Posterior cingulate gyrus (tissue), 11 donors: ENCODE results near the gene CEP76.

ENCODE experiments used
- DNase-seq, 10 donors: peaks; one replicate each; pipeline versions ENCODE4 v3.0.0 to v3.0.0-alpha.2; 2020 to 2021; ENCODE audit warnings: mixed read lengths in 3 of 10
- intact Hi-C: fragments of 100-400 bp; cut with DNase I; formaldehyde crosslinking; loops from one replicate; pipeline ENCODE4 v1.15.1; 2023

CEP76 gene, protein sequence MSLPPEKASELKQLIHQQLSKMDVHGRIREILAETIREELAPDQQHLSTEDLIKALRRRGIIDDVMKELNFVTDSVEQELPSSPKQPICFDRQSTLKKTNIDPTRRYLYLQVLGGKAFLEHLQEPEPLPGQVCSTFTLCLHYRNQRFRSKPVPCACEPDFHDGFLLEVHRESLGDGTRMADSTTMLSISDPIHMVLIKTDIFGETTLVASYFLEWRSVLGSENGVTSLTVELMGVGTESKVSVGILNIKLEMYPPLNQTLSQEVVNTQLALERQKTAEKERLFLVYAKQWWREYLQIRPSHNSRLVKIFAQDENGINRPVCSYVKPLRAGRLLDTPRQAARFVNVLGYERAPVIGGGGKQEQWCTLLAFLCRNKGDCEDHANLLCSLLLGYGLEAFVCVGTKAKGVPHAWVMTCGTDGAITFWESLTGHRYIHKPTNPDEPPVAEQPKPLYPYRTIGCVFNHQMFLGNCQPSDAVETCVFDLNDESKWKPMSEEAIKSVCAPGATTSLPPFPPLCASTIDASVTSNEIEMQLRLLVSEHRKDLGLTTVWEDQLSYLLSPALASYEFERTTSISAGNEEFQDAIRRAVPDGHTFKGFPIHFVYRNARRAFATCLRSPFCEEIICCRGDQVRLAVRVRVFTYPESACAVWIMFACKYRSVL

DNA sequence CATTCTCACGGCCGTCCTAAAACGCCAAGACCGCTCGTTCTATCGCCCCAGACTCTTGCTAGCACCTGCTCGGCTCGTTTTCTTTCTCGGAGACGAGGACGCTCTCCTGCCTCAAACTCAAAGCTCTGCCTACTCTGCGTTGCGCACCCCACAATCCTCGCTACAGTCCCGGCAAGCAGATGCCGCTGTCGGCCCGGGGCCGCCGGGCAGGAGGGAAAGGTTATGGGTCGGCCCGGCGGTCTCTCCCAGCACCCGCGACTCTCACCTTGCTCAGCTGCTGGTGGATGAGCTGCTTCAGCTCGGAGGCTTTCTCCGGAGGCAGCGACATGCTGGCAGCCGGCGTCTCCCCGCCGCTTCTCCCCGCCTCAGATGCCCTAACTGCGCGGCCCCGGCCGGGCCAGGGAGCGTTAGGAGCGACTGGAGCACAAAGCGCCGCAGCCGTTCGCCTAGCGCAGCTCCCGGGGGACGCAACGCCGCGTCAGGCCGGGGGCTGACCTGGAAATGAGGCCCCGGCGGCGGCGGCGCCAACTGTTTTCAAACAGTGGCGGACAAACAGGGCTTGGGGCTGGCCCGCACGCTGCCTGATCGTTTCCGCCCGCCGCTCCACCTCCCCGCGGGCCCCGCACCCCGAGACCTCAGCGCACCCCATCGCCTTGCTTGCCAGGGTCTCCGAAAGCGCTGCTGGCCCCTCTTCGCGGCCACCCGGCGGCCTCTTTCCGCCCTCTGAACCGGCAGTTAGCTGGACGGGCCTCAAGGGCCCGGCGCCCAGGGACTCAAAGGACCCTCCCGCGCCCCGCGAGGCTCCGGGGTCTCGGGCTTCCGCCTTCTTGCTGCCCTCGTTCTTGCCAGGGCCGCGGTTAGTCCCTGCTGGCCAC is at the start of gene CEP76, which contains the start of gene PSMG2:
Gene CEP76, minus strand, starts transcription at position 503 of the 875 bp plus-strand sequence. Its CDS starts 175 bp downstream, at position 328.
Gene PSMG2, plus strand, starts transcription at position 822 of the 875 bp plus-strand sequence. CDS start 66 bp downstream, outside the sequence.
- intact Hi-C loops, result loop anchor here (5.0 kb wide), 2 partner anchors 180 to 310 kb away; partner anchors contain the start of gene PTPN2
- peak; percentile 65 to 98 (median 83) for DNase-seq

DNA sequence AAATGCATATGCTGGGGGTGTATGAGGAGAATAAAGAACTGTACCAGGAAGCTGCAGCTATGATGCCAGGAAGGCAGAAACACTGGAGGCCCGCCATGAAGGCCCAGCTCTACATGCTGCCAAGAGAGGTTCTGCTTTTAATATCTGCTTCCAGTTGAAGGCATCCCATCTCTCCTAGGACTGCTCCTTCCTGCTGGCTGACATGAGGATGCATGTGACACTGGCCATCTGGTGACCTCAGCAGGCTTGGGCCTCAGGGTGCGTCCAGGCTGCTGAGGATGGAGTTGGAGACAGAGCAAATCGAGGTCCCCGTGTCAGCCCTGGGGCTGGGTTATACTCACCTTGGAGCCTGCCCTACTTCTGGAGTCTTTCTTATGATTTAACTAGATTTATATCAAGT is 49.4 kb upstream of the CEP76 start:
- intact Hi-C loops, result no loop called here
- DNase-seq, result peak in 2 of 10 donors; percentile 27 to 41

- peak in 1 of 10 donors; percentile 59 for DNase-seq
Observed at GRCh38 chr18:12751503-12751884, 49.0 kb upstream of the CEP76 start.

GRCh38 chr18:12750715-12751502 is 48.4 kb upstream of the CEP76 start:
- DNase-seq, result peak in 3 of 10 donors; percentile 47 to 81 (median 74)
- intact Hi-C loops, result no loop called here

More at GRCh38 chr18:12751503-12751884, 49.0 kb upstream of the CEP76 start:
- intact Hi-C loops, result no loop called here

DNA sequence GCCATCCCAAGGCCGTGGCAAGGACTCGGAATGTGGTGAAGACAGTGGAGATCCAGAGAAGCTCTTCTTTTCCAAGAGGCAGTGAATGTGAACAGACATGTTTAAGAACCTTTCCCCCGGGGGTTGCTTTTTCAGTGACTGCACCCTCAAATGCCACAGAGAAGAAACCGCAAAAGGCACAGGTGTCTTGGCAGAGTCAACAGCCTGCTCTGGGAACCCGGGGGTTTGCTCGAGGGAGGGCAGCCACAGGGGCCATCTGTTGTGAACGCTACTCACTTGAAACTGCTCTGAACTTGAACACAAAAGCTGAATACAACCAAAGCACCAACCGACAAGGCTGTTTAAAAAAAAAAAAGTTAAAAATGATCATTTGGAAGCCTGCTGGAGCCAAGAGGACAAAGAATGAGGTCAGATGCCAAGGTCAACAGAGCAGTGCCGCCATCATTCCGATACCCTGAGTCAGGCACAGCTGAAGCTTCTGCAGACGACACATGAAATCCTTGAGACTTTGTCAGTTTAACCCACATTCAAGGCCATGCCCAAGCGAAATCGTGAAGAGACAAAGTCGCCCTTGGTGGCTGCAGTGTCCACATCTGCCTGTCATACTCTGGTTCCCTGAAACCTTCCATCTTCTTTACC is 47.7 kb upstream of the CEP76 start:
- intact Hi-C loops, result no loop called here

DNA sequence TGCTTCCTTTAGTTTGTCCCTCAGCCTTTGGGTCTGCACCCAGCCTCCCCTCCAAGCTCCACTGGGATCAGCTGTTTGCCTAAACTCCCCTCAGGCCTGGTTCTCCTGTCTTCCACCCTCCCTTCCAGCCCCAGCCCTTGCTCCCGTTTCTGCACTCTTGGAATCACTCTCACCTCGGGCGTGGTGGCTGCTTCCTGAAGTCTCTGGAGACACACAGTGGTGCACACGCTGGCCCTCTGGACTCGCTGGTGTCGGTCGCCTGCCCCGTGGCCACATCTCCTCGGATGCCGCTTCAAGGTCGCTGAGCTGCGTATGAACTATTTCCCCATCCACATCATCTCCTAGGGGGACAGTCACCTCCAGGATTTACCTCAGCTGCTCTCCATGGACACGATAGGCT is 46.6 kb upstream of the CEP76 start:
- intact Hi-C loops, result no loop called here
- peak in 1 of 10 donors; percentile 44 for DNase-seq

More for the DNA sequence above, 47.7 kb upstream of the CEP76 start:
- peak in 2 of 10 donors; percentile 54 to 60 for DNase-seq

GRCh38 chr18:12748671-12749070 is 46.1 kb upstream of the CEP76 start:
- intact Hi-C loops, result no loop called here
- peak in 1 of 10 donors; percentile 33 for DNase-seq

GRCh38 chr18:12747530-12748315 is 45.2 kb upstream of the CEP76 start:
- intact Hi-C loops, result no loop called here
- no peak for DNase-seq

DNA sequence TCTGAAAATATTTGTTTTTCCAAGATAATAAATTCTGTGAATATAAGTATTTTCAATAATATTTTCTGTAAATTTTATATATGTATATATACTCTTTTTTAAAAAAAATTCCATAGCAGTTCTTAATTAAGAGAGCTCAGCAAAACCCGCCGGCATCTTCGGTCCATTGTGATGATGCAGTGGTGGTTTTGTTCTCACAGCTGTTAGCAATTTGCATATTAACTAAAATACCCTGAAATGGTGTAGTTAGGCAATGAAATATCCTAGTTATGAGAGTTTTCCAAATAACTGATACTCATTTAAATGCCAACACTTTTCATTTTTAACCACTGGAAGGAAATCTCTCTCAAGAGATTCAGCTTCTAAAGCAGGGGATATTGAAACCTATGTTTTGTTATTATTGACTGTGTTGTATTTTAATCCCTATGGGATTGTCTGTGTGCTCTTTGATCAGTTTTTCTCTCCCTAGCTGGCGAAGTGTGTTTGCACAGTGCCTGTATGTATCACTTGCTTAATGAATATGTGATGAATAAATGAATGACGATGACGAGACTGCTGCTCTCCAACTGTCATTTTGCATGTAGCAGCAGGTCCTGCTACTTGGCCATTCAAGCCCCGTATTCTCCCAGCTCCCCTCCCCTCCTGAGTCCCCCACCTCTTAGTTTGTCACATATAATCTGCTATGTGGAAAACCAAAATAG is 42.7 kb upstream of the CEP76 start:
- peak in 1 of 10 donors; percentile 68 for DNase-seq
- intact Hi-C loops, result no loop called here

DNA sequence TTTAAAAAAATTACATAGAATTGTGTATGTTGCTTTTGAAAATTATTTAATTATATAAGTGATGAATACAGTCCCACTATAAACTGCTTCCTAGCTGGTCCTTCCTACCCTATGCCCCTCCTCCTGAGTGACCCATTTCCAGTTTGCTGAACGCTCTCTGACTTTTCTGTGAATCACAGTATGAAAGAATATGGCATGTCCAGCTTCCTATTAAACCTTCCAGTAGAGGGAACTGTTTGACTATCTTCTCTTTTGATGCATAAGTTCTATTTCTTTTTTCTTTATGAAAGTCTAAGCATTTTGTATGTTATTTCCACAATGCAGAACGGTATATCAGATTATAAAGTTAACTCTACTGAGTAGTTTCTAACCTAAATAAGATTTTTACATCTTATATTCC is 41.6 kb upstream of the CEP76 start:
- intact Hi-C loops, result loop anchor here (1.0 to 5.0 kb wide), 2 partner anchors 148 to 190 kb away; no protein-coding TSS in a partner anchor
- no peak for DNase-seq

GRCh38 chr18:12742453-12742852 is 39.9 kb upstream of the CEP76 start:
- intact Hi-C loops, result loop anchor here (5.0 kb wide), 1 partner anchor 150 kb away; no protein-coding TSS in a partner anchor
- no peak for DNase-seq

GRCh38 chr18:12741351-12741750 is 38.8 kb upstream of the CEP76 start:
- no peak for DNase-seq
- intact Hi-C loops, result loop anchor here (5.0 kb wide), 1 partner anchor 151 kb away; no protein-coding TSS in a partner anchor

DNA sequence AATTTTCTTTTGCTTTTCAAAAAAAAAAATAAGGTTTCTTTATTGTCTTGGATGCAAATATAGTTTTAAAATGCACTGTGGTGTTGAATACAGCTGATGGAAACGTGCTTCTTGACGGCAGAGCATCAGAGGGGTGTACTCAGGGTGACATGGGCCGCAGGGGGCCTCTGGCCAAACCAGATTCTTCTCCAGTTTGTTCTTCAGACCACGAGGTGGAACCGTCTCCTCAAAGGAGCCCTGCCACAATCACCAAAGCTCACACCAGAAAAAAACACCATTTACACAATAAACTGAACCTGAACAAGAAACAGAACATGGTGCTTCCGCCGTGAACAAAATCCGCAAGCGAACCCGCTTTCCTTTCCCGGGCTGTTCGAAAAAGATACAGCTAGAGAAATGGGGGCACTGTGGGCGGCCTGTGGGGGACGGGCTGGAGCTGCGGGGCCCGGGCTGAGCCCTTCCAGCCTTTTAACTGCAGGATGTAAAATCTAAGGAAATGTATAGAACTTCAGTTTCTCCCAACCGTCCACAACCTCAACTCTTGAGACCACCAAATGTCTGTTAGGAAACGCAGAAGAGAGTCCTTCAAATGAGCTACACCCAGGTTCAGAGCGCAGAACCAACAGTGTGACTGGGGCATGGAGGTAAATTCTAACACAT is 34.9 kb upstream of the CEP76 start:
- intact Hi-C loops, result no loop called here
- DNase-seq, result peak in 2 of 10 donors; percentile 61 to 66

DNA sequence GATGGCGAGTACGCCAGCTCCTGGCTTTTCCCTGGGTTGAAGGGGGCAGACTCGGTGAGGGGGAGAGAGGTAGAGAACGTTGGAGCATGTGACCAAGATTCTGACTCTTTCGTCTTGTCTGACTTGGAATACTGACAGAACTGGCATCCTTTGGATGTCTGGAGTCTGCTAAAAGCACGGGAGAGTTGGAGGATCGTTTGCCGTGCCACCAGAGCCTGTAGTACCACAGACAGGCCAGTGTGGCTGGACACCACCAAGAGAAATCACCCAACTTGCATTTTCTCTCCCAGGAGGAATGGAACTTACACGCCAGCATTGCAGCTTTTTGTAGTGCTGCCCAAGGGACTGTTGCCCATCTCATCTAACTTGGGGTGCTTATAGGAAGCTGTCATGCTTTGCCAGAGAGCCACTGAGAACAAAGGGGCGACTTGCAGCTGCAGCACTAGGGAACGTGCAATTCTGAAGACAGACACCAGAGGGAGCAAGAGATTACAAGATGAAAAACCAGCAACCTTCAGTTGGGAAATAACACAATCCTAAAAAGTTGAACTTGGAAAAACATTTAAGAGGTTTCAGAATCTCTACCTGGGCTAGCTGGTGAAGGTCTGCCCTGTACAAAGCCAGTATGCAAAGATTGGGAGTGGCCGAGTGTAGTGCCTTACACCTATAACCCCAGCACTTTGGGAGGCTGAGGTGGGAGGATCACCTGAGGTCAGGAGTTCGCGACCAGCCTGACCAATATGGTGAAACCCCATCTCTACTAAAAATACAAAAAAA is 24.4 kb upstream of the CEP76 start:
- intact Hi-C loops, result loop anchor here (1.0 kb wide), 1 partner anchor 207 kb away; no protein-coding TSS in a partner anchor
- DNase-seq, result peak in 6 of 10 donors; percentile 22 to 88 (median 54)

GRCh38 chr18:12726331-12726730 is 23.8 kb upstream of the CEP76 start:
- intact Hi-C loops, result no loop called here

DNA sequence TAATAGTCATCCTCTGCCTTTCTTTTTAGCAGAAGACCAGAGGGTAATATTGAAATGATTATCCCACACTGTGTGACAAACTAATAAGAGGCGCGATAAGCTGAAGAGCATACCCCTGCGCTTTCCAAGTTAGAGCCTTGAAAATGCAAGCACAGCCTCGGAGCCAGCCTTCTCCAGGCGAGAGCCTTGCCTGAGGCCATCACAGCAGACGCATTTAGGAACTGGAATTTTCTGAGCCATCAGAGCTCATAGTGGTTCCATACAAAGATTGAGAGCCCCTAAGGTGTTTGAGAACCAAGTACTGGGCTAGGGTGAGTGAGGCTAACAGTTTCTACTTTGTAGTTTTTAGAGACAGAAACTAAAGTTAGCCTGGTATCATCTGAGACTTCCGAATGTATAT is 20.2 kb upstream of the CEP76 start:
- intact Hi-C loops, result no loop called here
- DNase-seq, result no peak

More at GRCh38 chr18:12726331-12726730, 23.8 kb upstream of the CEP76 start:
- no peak for DNase-seq
